ENCODE measurements around the gene ZNF443.

Gene ZNF443

GRCh38 chr19:12425236-12425887 lies 15.5 kb downstream of the ZNF443 start:
- no peak for TF ChIP-seq CTCF (IDR thresholded peaks at IDR 0.05)

- no peak for TF ChIP-seq CTCF (IDR thresholded peaks at IDR 0.05)
Measured at GRCh38 chr19:12411893-12412292, 28.9 kb downstream of the ZNF443 start.

GRCh38 chr19:12400633-12401502 lies 40.0 kb downstream of the ZNF443 start, which contains the start of gene ZNF799:
Gene ZNF799 (minus strand): TSS chr19:12401271. CDS start chr19:12401070, 201 bp downstream.
- no peak for TF ChIP-seq CTCF (IDR thresholded peaks at IDR 0.05)

- no peak for TF ChIP-seq CTCF (IDR thresholded peaks at IDR 0.05)
Measured at GRCh38 chr19:12380444-12380737, 60.4 kb downstream of the ZNF443 start.

GRCh38 chr19:12379732-12380443 lies 60.9 kb downstream of the ZNF443 start:
- no peak for TF ChIP-seq CTCF (IDR thresholded peaks at IDR 0.05)
